GM23338 (cell line): Measurements from ENCODE around the gene TECTA. TPM values are rescaled to one million over a fixed set of nuclear protein-coding genes. Genes with fewer than 3 reads are reported as not detected.

ENCODE experiments used
- ATAC-seq: fragments of 200-7000 bp; cut with Tn5 transposase; 3 replicates; pipeline ENCODE4 v1.9.1; 2020
- DNase-seq: peaks from one replicate; pipeline ENCODE4 v3.0.0-alpha.2; 2015; ENCODE audit warnings: low spot score
- H2AFZ ChIP-seq: fragments of 200-600 bp; sonication (generic); 2 replicates; pipeline ENCODE4 v1.8.0; 2016; ENCODE audit warnings: antibody characterized with exemption, mild to moderate bottlenecking, moderate library complexity
- H3F3A ChIP-seq: fragments of 200-600 bp; sonication (generic); replicated peaks from 2 replicates; pipeline ENCODE4 v1.8.0; 2017; ENCODE audit warnings: antibody characterized with exemption, mixed run types, low read depth
- H3K27ac ChIP-seq: fragments of 200-600 bp; sonication (generic); 2 replicates; pipeline ENCODE4 v1.6.1; 2016; ENCODE audit warnings: low read depth
- H3K27me3 ChIP-seq: fragments of 200-600 bp; sonication (generic); 2 replicates; pipeline ENCODE4 v1.8.0; 2016; ENCODE audit warnings: mild to moderate bottlenecking, mixed run types, moderate library complexity; ENCODE audit not compliant: insufficient read depth
- H3K36me3 ChIP-seq: fragments of 200-600 bp; sonication (generic); 2 replicates; pipeline ENCODE4 v1.8.0; 2016; ENCODE audit warnings: mild to moderate bottlenecking; ENCODE audit not compliant: insufficient read depth
- H3K4me1 ChIP-seq: fragments of 200-600 bp; sonication (generic); 2 replicates; pipeline ENCODE4 v1.8.0; 2016; ENCODE audit warnings: mild to moderate bottlenecking, moderate library complexity; ENCODE audit not compliant: insufficient read depth
- H3K4me2 ChIP-seq: fragments of 200-600 bp; sonication (generic); 2 replicates; pipeline ENCODE4 v1.7.1; 2017; ENCODE audit warnings: mixed run types
- H3K4me3 ChIP-seq: fragments of 200-600 bp; sonication (generic); 2 replicates; pipeline ENCODE4 v1.6.1; 2016; ENCODE audit warnings: mixed run types
- H3K79me2 ChIP-seq: fragments of 200-600 bp; sonication (generic); replicated peaks from 2 replicates; pipeline ENCODE4 v1.8.0; 2017; ENCODE audit warnings: mild to moderate bottlenecking; ENCODE audit not compliant: insufficient read depth
- H3K9me2 ChIP-seq: fragments of 200-600 bp; sonication (generic); 2 replicates; pipeline ENCODE4 v1.8.0; 2017; ENCODE audit not compliant: insufficient read depth
- H4K20me1 ChIP-seq: fragments of 200-600 bp; sonication (generic); replicated peaks from 2 replicates; pipeline ENCODE4 v1.8.0; 2017; ENCODE audit warnings: mild to moderate bottlenecking; ENCODE audit not compliant: insufficient read depth
- H3K27ac Mint-ChIP-seq: 2 replicates; pipeline ENCODE4 v1.8.0; 2020; ENCODE audit warnings: inconsistent platforms, mild to moderate bottlenecking, moderate library complexity, mixed read lengths
- H3K27me3 Mint-ChIP-seq: 3 replicates; pipeline ENCODE4 v1.8.0; 2022; ENCODE audit warnings: low read depth, mild to moderate bottlenecking, moderate library complexity, mixed read lengths, inconsistent platforms; ENCODE audit not compliant: insufficient read depth, poor library complexity
- H3K36me3 Mint-ChIP-seq: 3 replicates; pipeline ENCODE4 v1.8.0; 2021; ENCODE audit warnings: low read depth, mild to moderate bottlenecking, inconsistent platforms, moderate library complexity, mixed read lengths
- H3K4me1 Mint-ChIP-seq: 3 replicates; pipeline ENCODE4 v1.8.0; 2020; ENCODE audit warnings: mild to moderate bottlenecking, inconsistent platforms, mixed read lengths
- H3K4me3 Mint-ChIP-seq: 3 replicates; pipeline ENCODE4 v1.8.0; 2021; ENCODE audit warnings: moderate library complexity, mild to moderate bottlenecking, inconsistent platforms, mixed read lengths
- H3K9me3 Mint-ChIP-seq: 3 replicates; pipeline ENCODE4 v1.8.0; 2020; ENCODE audit warnings: moderate library complexity, mild to moderate bottlenecking, inconsistent platforms, mixed read lengths
- CREB1 ChIP-seq: fragments of 250-450 bp; sonication (Bioruptor Pico); IDR thresholded peaks from 2 replicates; pipeline ENCODE4 v1.5.0; 2020; ENCODE audit warnings: low read depth, mild to moderate bottlenecking, moderate library complexity
- EZH2 ChIP-seq: fragments of 200-600 bp; sonication (generic); IDR thresholded peaks from one replicate; pipeline ENCODE4 v1.8.0; 2017; ENCODE audit warnings: antibody characterized with exemption, mild to moderate bottlenecking, low read depth; ENCODE audit not compliant: unreplicated experiment
- EZH2phosphoT487 ChIP-seq: fragments of 200-600 bp; sonication (generic); IDR thresholded peaks from one replicate; pipeline ENCODE4 v1.8.1; 2018; ENCODE audit warnings: antibody characterized with exemption; ENCODE audit not compliant: unreplicated experiment
- JUNB ChIP-seq: IDR thresholded peaks from one replicate; pipeline ENCODE4 v1.6.1; 2016; ENCODE audit warnings: antibody characterized with exemption; ENCODE audit not compliant: unreplicated experiment
- NANOG ChIP-seq: IDR thresholded peaks from 2 replicates; pipeline ENCODE4 v1.6.1; 2016; ENCODE audit warnings: antibody characterized with exemption, borderline replicate concordance
- POLR2AphosphoS5 ChIP-seq: IDR thresholded peaks from 2 replicates; pipeline ENCODE4 v1.6.1; 2016; ENCODE audit warnings: antibody characterized with exemption, low read depth
- STAT1 ChIP-seq: IDR thresholded peaks from one replicate; pipeline ENCODE4 v1.6.1; 2016; ENCODE audit warnings: antibody characterized with exemption; ENCODE audit not compliant: unreplicated experiment
- ZNF331 ChIP-seq: fragments of 250-450 bp; sonication (Bioruptor Pico); IDR thresholded peaks from 2 replicates; pipeline ENCODE4 v1.5.0; 2020; ENCODE audit warnings: low read depth, mild to moderate bottlenecking, moderate library complexity
- polyA plus RNA-seq: library from polyadenylated mRNA; unstranded; fragments of >200 nt; fragmentation: Nextera tagmentation; extraction: Ambion mirVana; gene quantifications from 2 replicates; pipeline ENCODE4 v1.2.1, GENCODE V29; 2016
- total RNA-seq: library from RNA; depleted of rRNA; stranded (reverse); fragments of >200 nt; shearing (Covaris generic); gene quantifications from 2 replicates; pipeline ENCODE4 v1.2.3, GENCODE V29; 2014
- TF ChIP-seq, protein P1 (sequence below), 2 experiments: fragments of 200-600 bp in 1 of 2; sonication (generic) in 1 of 2; conservative IDR thresholded peaks; 2 replicates each; pipeline versions ENCODE4 v1.5.1 to v1.6.1; 2016 to 2017; ENCODE audit warnings: antibody characterized with exemption in 2 of 2, low read depth in 2 of 2, mild to moderate bottlenecking in 2 of 2, moderate library complexity in 1 of 2
- TF ChIP-seq, protein P2 (sequence below): IDR thresholded peaks from one replicate; pipeline ENCODE4 v1.6.1; 2018; ENCODE audit warnings: antibody characterized with exemption; ENCODE audit not compliant: unreplicated experiment
- TF ChIP-seq, protein P3 (sequence below): fragments of 250-450 bp; sonication (Bioruptor Pico); IDR thresholded peaks from 2 replicates; pipeline ENCODE4 v1.5.0; 2020; ENCODE audit warnings: mild to moderate bottlenecking, moderate library complexity

TECTA gene
- total and polyA plus RNA-seq, 2 experiments from 2014 or later, result 0.34 to 0.69 TPM

DNA sequence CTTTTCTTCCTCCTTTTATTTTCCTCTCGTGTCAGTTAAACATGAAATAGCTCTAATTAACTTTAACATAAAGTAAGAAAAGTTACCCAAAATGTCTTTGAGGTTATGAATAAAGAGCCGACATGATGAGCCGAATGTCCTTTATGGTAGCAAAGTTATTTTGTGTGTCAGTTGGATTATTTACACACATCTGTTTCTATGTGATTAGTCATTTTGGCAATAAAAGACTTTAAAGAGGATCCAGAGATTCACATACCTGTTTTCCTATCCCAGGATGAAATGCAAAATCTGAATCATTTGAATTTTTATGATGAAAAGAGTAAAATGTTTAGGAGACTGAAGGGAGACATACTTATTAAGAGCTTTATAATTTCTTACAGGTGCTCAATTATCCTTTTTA lies 34.0 kb upstream of the TECTA start:
- Mint-ChIP-seq H3K36me3 (peaks cover 41% of the 10 kb centered on the region), H3K27me3 (no peaks in the 10 kb centered on the region), H3K4me3 (no peak overlapping the region), H3K4me1 (peaks cover 9% of the 10 kb centered on the region), H3K9me3 (peaks cover 4% of the 10 kb centered on the region; the same call in 1 of the 3 replicates), H3K27ac (no peak overlapping the region)
- no peaks in the 10 kb centered on the region for H4K20me1 ChIP-seq
- H3K27ac ChIP-seq, result no peak overlapping the region
- H3K9me2 ChIP-seq, result no peaks in the 10 kb centered on the region
- no peak overlapping the region for H2AFZ ChIP-seq
- peaks cover 3% of the 10 kb centered on the region; the same call in 1 of the 2 replicates for H3K36me3 ChIP-seq
- TF ChIP-seq CREB1 (no peak), STAT1 (no peak), POLR2AphosphoS5 (no peak), JUNB (no peak), NANOG (no peak), ZNF331 (CRISPR knock-in tag) (no peak)
- TF ChIP-seq, protein P1, sequence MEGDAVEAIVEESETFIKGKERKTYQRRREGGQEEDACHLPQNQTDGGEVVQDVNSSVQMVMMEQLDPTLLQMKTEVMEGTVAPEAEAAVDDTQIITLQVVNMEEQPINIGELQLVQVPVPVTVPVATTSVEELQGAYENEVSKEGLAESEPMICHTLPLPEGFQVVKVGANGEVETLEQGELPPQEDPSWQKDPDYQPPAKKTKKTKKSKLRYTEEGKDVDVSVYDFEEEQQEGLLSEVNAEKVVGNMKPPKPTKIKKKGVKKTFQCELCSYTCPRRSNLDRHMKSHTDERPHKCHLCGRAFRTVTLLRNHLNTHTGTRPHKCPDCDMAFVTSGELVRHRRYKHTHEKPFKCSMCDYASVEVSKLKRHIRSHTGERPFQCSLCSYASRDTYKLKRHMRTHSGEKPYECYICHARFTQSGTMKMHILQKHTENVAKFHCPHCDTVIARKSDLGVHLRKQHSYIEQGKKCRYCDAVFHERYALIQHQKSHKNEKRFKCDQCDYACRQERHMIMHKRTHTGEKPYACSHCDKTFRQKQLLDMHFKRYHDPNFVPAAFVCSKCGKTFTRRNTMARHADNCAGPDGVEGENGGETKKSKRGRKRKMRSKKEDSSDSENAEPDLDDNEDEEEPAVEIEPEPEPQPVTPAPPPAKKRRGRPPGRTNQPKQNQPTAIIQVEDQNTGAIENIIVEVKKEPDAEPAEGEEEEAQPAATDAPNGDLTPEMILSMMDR (conservative IDR thresholded peaks at IDR 0.05; ENCODE audit: low read depth in 2 of 2), result no peak
- no peaks in the 10 kb centered on the region for H3K79me2 ChIP-seq
- H3K27me3 ChIP-seq, result no peaks in the 10 kb centered on the region
- DNase-seq, result no peak
- no peak overlapping the region for H3K4me3 ChIP-seq
- H3F3A ChIP-seq, result no peaks in the 10 kb centered on the region
- H3K4me2 ChIP-seq, result no peak overlapping the region
- peaks cover 12% of the 10 kb centered on the region for H3K4me1 ChIP-seq
- no peak for ATAC-seq

DNA sequence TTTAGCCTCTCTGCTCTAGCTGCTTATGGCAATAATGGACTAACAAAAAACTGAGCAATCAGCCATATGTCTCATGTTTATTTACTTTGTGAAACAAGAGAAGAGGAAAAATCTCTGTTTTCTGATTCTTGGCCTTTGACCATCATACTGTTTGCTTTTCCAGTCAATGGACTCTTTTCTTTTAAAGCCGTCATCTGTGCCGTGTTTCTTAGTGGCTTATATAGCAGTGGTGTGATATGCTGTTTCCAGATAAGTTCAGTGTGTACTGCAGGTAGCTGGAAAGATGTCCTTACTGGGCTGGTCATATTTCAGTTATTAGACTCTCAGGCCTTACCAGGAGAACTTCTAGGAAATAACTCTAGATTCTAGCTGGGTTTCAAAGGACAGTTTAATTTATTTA lies 33.6 kb upstream of the TECTA start:
- Mint-ChIP-seq H3K4me3 (no peak overlapping the region), H3K4me1 (peaks cover 10% of the 10 kb centered on the region), H3K27me3 (no peaks in the 10 kb centered on the region), H3K27ac (no peak overlapping the region), H3K36me3 (peaks cover 41% of the 10 kb centered on the region), H3K9me3 (peaks cover 4% of the 10 kb centered on the region; the same call in 1 of the 3 replicates)
- Histone ChIP-seq H3K27ac (no peak overlapping the region), H3K4me1 (peaks cover 12% of the 10 kb centered on the region), H3K36me3 (peaks cover 3% of the 10 kb centered on the region; the same call in 1 of the 2 replicates), H3K9me2 (no peaks in the 10 kb centered on the region), H2AFZ (no peak overlapping the region), H3K79me2 (no peaks in the 10 kb centered on the region), H3K4me2 (no peak overlapping the region), H3K27me3 (no peaks in the 10 kb centered on the region), H3K4me3 (no peak overlapping the region), H4K20me1 (no peaks in the 10 kb centered on the region), H3F3A (no peaks in the 10 kb centered on the region)
- no peak for DNase-seq
- no peak for ATAC-seq
- TF ChIP-seq EZH2phosphoT487 (no peak), NANOG (no peak), ZNF331 (CRISPR knock-in tag) (no peak), JUNB (no peak), CREB1 (no peak), EZH2 (no peak), STAT1 (no peak)
- TF ChIP-seq, protein P2, sequence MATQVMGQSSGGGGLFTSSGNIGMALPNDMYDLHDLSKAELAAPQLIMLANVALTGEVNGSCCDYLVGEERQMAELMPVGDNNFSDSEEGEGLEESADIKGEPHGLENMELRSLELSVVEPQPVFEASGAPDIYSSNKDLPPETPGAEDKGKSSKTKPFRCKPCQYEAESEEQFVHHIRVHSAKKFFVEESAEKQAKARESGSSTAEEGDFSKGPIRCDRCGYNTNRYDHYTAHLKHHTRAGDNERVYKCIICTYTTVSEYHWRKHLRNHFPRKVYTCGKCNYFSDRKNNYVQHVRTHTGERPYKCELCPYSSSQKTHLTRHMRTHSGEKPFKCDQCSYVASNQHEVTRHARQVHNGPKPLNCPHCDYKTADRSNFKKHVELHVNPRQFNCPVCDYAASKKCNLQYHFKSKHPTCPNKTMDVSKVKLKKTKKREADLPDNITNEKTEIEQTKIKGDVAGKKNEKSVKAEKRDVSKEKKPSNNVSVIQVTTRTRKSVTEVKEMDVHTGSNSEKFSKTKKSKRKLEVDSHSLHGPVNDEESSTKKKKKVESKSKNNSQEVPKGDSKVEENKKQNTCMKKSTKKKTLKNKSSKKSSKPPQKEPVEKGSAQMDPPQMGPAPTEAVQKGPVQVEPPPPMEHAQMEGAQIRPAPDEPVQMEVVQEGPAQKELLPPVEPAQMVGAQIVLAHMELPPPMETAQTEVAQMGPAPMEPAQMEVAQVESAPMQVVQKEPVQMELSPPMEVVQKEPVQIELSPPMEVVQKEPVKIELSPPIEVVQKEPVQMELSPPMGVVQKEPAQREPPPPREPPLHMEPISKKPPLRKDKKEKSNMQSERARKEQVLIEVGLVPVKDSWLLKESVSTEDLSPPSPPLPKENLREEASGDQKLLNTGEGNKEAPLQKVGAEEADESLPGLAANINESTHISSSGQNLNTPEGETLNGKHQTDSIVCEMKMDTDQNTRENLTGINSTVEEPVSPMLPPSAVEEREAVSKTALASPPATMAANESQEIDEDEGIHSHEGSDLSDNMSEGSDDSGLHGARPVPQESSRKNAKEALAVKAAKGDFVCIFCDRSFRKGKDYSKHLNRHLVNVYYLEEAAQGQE, result no peak
- TF ChIP-seq, protein P3, sequence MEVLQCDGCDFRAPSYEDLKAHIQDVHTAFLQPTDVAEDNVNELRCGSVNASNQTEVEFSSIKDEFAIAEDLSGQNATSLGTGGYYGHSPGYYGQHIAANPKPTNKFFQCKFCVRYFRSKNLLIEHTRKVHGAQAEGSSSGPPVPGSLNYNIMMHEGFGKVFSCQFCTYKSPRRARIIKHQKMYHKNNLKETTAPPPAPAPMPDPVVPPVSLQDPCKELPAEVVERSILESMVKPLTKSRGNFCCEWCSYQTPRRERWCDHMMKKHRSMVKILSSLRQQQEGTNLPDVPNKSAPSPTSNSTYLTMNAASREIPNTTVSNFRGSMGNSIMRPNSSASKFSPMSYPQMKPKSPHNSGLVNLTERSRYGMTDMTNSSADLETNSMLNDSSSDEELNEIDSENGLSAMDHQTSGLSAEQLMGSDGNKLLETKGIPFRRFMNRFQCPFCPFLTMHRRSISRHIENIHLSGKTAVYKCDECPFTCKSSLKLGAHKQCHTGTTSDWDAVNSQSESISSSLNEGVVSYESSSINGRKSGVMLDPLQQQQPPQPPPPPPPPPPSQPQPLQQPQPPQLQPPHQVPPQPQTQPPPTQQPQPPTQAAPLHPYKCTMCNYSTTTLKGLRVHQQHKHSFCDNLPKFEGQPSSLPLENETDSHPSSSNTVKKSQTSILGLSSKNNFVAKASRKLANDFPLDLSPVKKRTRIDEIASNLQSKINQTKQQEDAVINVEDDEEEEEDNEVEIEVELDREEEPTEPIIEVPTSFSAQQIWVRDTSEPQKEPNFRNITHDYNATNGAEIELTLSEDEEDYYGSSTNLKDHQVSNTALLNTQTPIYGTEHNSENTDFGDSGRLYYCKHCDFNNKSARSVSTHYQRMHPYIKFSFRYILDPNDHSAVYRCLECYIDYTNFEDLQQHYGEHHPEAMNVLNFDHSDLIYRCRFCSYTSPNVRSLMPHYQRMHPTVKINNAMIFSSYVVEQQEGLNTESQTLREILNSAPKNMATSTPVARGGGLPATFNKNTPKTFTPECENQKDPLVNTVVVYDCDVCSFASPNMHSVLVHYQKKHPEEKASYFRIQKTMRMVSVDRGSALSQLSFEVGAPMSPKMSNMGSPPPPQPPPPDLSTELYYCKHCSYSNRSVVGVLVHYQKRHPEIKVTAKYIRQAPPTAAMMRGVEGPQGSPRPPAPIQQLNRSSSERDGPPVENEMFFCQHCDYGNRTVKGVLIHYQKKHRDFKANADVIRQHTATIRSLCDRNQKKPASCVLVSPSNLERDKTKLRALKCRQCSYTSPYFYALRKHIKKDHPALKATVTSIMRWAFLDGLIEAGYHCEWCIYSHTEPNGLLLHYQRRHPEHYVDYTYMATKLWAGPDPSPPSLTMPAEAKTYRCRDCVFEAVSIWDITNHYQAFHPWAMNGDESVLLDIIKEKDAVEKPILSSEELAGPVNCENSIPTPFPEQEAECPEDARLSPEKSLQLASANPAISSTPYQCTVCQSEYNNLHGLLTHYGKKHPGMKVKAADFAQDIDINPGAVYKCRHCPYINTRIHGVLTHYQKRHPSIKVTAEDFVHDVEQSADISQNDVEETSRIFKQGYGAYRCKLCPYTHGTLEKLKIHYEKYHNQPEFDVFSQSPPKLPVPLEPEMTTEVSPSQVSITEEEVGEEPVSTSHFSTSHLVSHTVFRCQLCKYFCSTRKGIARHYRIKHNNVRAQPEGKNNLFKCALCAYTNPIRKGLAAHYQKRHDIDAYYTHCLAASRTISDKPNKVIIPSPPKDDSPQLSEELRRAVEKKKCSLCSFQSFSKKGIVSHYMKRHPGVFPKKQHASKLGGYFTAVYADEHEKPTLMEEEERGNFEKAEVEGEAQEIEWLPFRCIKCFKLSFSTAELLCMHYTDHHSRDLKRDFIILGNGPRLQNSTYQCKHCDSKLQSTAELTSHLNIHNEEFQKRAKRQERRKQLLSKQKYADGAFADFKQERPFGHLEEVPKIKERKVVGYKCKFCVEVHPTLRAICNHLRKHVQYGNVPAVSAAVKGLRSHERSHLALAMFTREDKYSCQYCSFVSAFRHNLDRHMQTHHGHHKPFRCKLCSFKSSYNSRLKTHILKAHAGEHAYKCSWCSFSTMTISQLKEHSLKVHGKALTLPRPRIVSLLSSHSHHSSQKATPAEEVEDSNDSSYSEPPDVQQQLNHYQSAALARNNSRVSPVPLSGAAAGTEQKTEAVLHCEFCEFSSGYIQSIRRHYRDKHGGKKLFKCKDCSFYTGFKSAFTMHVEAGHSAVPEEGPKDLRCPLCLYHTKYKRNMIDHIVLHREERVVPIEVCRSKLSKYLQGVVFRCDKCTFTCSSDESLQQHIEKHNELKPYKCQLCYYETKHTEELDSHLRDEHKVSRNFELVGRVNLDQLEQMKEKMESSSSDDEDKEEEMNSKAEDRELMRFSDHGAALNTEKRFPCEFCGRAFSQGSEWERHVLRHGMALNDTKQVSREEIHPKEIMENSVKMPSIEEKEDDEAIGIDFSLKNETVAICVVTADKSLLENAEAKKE (CRISPR knock-in tag), result no peak
